Effector memory CD4-positive, alpha-beta T cell (primary cell): ENCODE measurements around the gene SEC24C.

Experiments used
- DNase-seq, 3 donors: peaks; one replicate each; pipeline ENCODE4 v3.0.0-alpha.2; 2020
- H3K27ac ChIP-seq: 2 replicates; pipeline ENCODE4 v1.7.0; 2013; ENCODE audit warnings: mild to moderate bottlenecking, low read length, moderate library complexity; ENCODE audit not compliant: insufficient read depth, poor library complexity, severe bottlenecking
- H3K27me3 ChIP-seq: replicated peaks from 2 replicates; pipeline ENCODE4 v1.7.0; 2013; ENCODE audit warnings: mild to moderate bottlenecking, low read length; ENCODE audit not compliant: insufficient read depth, control insufficient read depth, poor library complexity, severe bottlenecking
- H3K36me3 ChIP-seq: 2 replicates; pipeline ENCODE4 v1.7.0; 2013; ENCODE audit warnings: mild to moderate bottlenecking, low read length, moderate library complexity; ENCODE audit not compliant: control insufficient read depth, insufficient read depth
- H3K4me1 ChIP-seq: 2 replicates; pipeline ENCODE4 v1.7.0; 2013; ENCODE audit warnings: low read length, mild to moderate bottlenecking; ENCODE audit not compliant: control insufficient read depth, insufficient read depth, poor library complexity, severe bottlenecking
- H3K4me3 ChIP-seq: 2 replicates; pipeline ENCODE4 v1.7.0; 2013; ENCODE audit warnings: low read length, low read depth, mild to moderate bottlenecking; ENCODE audit not compliant: insufficient read depth, poor library complexity, severe bottlenecking
- H3K9me3 ChIP-seq: 2 replicates; pipeline ENCODE4 v1.7.0; 2013; ENCODE audit warnings: mild to moderate bottlenecking, low read length, moderate library complexity; ENCODE audit not compliant: control insufficient read depth

SEC24C gene

GRCh38 chr10:73746721-73747120 is 2.5 kb downstream of the SEC24C start:
- Histone ChIP-seq H3K4me1 (peaks cover 5% of the 10 kb centered on the region), H3K36me3 (peaks cover 34% of the 10 kb centered on the region), H3K27ac (no peak overlapping the region), H3K4me3 (no peak overlapping the region), H3K27me3 (no peaks in the 10 kb centered on the region), H3K9me3 (no peaks in the 10 kb centered on the region)
- no peak for DNase-seq

GRCh38 chr10:73750819-73751218 is 6.6 kb downstream of the SEC24C start:
- Histone ChIP-seq H3K27ac (no peak overlapping the region), H3K27me3 (no peaks in the 10 kb centered on the region), H3K9me3 (no peaks in the 10 kb centered on the region), H3K4me3 (no peak overlapping the region), H3K36me3 (peaks cover 68% of the 10 kb centered on the region), H3K4me1 (no peaks in the 10 kb centered on the region)
- no peak for DNase-seq

GRCh38 chr10:73756183-73756582 is 12.0 kb downstream of the SEC24C start:
- H3K27ac ChIP-seq = no peak overlapping the region

GRCh38 chr10:73758704-73759511 is 14.7 kb downstream of the SEC24C start:
- Histone ChIP-seq H3K4me1 (peaks cover 15% of the 10 kb centered on the region), H3K36me3 (peaks cover 61% of the 10 kb centered on the region), H3K9me3 (no peaks in the 10 kb centered on the region), H3K27ac (peak overlapping the region; percentile 9), H3K27me3 (no peaks in the 10 kb centered on the region), H3K4me3 (no peak overlapping the region)
- DNase-seq = no peak

More at GRCh38 chr10:73756183-73756582, 12.0 kb downstream of the SEC24C start:
- no peak for DNase-seq
- Histone ChIP-seq H3K36me3 (peaks cover 59% of the 10 kb centered on the region), H3K4me1 (peaks cover 15% of the 10 kb centered on the region), H3K9me3 (no peaks in the 10 kb centered on the region), H3K4me3 (no peak overlapping the region), H3K27me3 (no peaks in the 10 kb centered on the region)

GRCh38 chr10:73759512-73760115 is 15.4 kb downstream of the SEC24C start:
- Histone ChIP-seq H3K4me1 (peaks cover 15% of the 10 kb centered on the region), H3K27me3 (no peaks in the 10 kb centered on the region), H3K4me3 (no peak overlapping the region)

DNA sequence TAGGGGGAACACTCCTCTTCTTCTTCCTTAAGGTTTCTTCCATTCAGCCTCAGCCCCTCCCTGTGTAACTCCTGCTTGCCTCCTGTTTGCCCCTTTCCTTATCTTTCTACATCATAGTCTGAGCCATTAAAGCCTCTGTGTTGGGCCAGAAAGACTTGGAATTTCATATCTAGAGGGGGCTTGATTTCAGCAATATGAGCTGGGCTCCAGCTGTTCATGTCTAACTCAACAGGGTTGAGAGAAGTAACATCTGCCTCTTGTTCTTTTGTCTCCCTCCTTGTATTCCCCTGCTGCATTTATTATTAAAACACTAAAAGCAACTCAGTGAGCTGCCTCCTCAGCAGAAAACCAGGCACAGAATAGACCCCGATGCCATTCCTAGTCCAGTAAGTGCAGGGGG is 17.6 kb downstream of the SEC24C start:
- DNase-seq = no peak
- no peaks in the 10 kb centered on the region for H3K27me3 ChIP-seq
- H3K4me1 ChIP-seq = peaks cover 15% of the 10 kb centered on the region
- no peak overlapping the region for H3K4me3 ChIP-seq
- H3K9me3 ChIP-seq = no peaks in the 10 kb centered on the region
- H3K27ac ChIP-seq = no peak overlapping the region
- H3K36me3 ChIP-seq = peaks cover 73% of the 10 kb centered on the region

More at GRCh38 chr10:73759512-73760115, 15.4 kb downstream of the SEC24C start:
- DNase-seq = peak; percentile 52 to 72 (median 72)
- Histone ChIP-seq H3K27ac (peak overlapping the region; percentile 9), H3K36me3 (peaks cover 61% of the 10 kb centered on the region), H3K9me3 (no peaks in the 10 kb centered on the region)

GRCh38 chr10:73762915-73763314 is 18.7 kb downstream of the SEC24C start:
- H3K27me3 ChIP-seq = no peaks in the 10 kb centered on the region
- no peak overlapping the region for H3K4me3 ChIP-seq
- DNase-seq = no peak
- H3K36me3 ChIP-seq = peaks cover 82% of the 10 kb centered on the region
- peak overlapping the region; percentile 59 for H3K27ac ChIP-seq
- H3K4me1 ChIP-seq = peaks cover 15% of the 10 kb centered on the region
- no peaks in the 10 kb centered on the region for H3K9me3 ChIP-seq

DNA sequence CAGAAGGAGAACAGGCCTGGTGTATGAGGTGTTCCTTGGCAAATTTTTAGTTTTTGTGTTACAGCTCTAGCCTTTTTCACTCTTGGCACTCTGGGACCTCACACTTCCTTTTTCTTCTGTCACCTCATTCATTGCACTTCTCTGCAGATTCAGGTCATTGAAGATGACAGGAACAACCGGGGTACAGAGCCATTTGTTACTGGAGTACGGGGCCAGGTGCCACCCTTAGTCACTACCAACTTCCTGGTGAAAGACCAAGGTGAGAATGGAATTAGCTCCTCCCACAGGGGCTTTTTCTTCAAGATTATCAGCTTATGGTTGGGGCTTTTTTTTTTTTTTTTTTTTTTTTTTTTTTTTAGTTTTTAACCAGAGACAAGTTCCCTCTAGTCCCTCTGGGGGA is 19.2 kb downstream of the SEC24C start:
- peaks cover 84% of the 10 kb centered on the region for H3K36me3 ChIP-seq
- peak in 2 of 3 donors; percentile 17 to 44 for DNase-seq
- H3K27me3 ChIP-seq = no peaks in the 10 kb centered on the region
- H3K9me3 ChIP-seq = no peaks in the 10 kb centered on the region
- peak overlapping the region; percentile 59 for H3K27ac ChIP-seq
- H3K4me3 ChIP-seq = no peak overlapping the region
- peaks cover 15% of the 10 kb centered on the region for H3K4me1 ChIP-seq

DNA sequence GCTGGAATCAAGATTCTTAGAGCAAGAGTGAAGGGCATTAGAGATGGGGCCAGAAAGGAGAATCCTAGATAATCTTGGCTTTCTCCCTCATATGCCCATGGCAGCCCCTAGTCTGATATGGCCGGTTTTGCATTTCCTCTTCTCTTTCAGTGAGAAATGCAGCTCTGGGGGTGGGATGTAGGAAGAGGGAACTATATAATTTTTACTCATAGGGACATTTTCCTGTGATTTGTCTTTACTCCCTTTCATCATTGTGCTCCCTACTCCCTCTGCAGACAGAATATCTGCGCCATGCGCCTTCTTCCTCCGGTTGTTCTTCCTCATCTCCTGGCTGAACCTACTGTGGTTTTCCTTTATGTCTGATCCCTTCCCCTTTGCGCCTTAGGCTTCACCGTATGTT is 20.9 kb downstream of the SEC24C start:
- Histone ChIP-seq H3K36me3 (peaks cover 85% of the 10 kb centered on the region), H3K4me3 (no peak overlapping the region), H3K27ac (no peak overlapping the region), H3K4me1 (peaks cover 11% of the 10 kb centered on the region), H3K27me3 (no peaks in the 10 kb centered on the region), H3K9me3 (no peaks in the 10 kb centered on the region)
- DNase-seq = no peak

DNA sequence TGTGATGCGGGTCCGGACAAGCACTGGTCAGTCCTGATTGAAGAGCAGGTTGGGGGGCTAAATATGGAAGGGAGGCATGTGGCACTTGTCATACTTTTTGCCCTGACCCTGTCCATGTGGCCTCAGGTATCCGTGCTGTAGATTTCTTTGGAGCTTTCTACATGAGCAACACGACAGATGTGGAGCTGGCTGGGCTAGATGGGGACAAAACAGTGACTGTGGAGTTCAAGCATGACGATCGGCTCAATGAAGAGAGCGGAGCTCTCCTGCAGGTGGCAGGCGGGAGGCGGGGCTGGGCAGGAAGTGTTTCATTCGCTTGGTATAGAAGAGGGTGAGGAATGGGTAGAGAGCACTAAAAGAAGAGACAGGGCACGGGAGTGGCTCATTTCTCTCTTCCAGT is 24.7 kb downstream of the SEC24C start:
- Histone ChIP-seq H3K36me3 (peaks cover 60% of the 10 kb centered on the region), H3K4me3 (no peak overlapping the region), H3K9me3 (no peaks in the 10 kb centered on the region), H3K4me1 (peaks cover 13% of the 10 kb centered on the region), H3K27ac (peak overlapping the region; percentile 5), H3K27me3 (no peaks in the 10 kb centered on the region)
- DNase-seq = peak; percentile 35 to 51 (median 44)
